GM12878 (cell line): ENCODE data around the gene TUT1. TPM values are rescaled to one million over a fixed set of nuclear protein-coding genes. Genes with fewer than 3 reads are reported as not detected.
A peak's percentile ranks its signal among the peaks of the same experiment; 100 is the strongest.

Source experiments
- BRCA1 ChIP-seq: IDR thresholded peaks from 2 replicates; pipeline ENCODE4 v1.6.1; 2011; ENCODE audit warnings: low read depth, low read length, improper control_type of control experiment
- CBFB ChIP-seq: IDR thresholded peaks from 2 replicates; pipeline ENCODE4 v1.6.1; 2016; ENCODE audit warnings: antibody characterized with exemption, low read depth
- ETV6 ChIP-seq, 2 experiments: fragments of 450-650 bp in 1 of 2; IDR thresholded peaks in 1 of 2; conservative IDR thresholded peaks in 1 of 2; 2 replicates each; pipeline ENCODE4 v1.6.1; 2014; ENCODE audit warnings: antibody characterized with exemption in 1 of 2, borderline replicate concordance in 1 of 2, low read depth in 1 of 2, mild to moderate bottlenecking in 1 of 2, moderate library complexity in 1 of 2
- HSF1 ChIP-seq: fragments of 150-350 bp; IDR thresholded peaks from 2 replicates; pipeline ENCODE4 v1.6.1; 2014; ENCODE audit warnings: mild to moderate bottlenecking, low read depth, low read length
- KAT2A ChIP-seq: conservative IDR thresholded peaks from 2 replicates; pipeline ENCODE4 v1.6.1; 2011; ENCODE audit warnings: low read depth, low read length; ENCODE audit not compliant: control insufficient read depth
- MEF2A ChIP-seq: IDR thresholded peaks from 2 replicates; pipeline ENCODE4 v1.6.1; 2011; ENCODE audit warnings: low read depth, mild to moderate bottlenecking, low read length, moderate library complexity; ENCODE audit not compliant: insufficient read depth
- MTA2 ChIP-seq: fragments of 450-650 bp; IDR thresholded peaks from 2 replicates; pipeline ENCODE4 v1.6.1; 2016; ENCODE audit warnings: low read depth, mild to moderate bottlenecking, moderate library complexity
- NFYA ChIP-seq: IDR thresholded peaks from 2 replicates; pipeline ENCODE4 v1.6.1; 2011; ENCODE audit warnings: low read depth, mild to moderate bottlenecking, low read length, improper control_type of control experiment, borderline replicate concordance
- PKNOX1 ChIP-seq: fragments of 450-650 bp; IDR thresholded peaks from 2 replicates; pipeline ENCODE4 v1.6.1; 2016; ENCODE audit warnings: mild to moderate bottlenecking
- PML ChIP-seq: IDR thresholded peaks from 2 replicates; pipeline ENCODE4 v1.6.1; 2012; ENCODE audit warnings: low read length, inconsistent platforms
- RAD51 ChIP-seq: fragments of 450-650 bp; IDR thresholded peaks from 2 replicates; pipeline ENCODE4 v1.6.1; 2016; ENCODE audit warnings: moderate library complexity, mild to moderate bottlenecking, inconsistent platforms
- RELB ChIP-seq: fragments of 450-650 bp; IDR thresholded peaks from 2 replicates; pipeline ENCODE4 v1.6.1; 2017; ENCODE audit warnings: low read depth, mild to moderate bottlenecking, moderate library complexity
- REST ChIP-seq: IDR thresholded peaks from 2 replicates; pipeline ENCODE4 v1.6.1; 2012; ENCODE audit warnings: mild to moderate bottlenecking, low read depth, low read length
- SMAD1 ChIP-seq: fragments of 450-650 bp; IDR thresholded peaks from 2 replicates; pipeline ENCODE4 v1.6.1; 2018; ENCODE audit warnings: mild to moderate bottlenecking, low read depth; ENCODE audit not compliant: partially characterized antibody
- SUPT20H ChIP-seq: IDR thresholded peaks from 2 replicates; pipeline ENCODE4 v1.6.1; 2011; ENCODE audit warnings: low read depth, mild to moderate bottlenecking, low read length, moderate library complexity, borderline replicate concordance; ENCODE audit not compliant: control insufficient read depth
- SUZ12 ChIP-seq: fragments of 200-600 bp; sonication (generic); IDR thresholded peaks from one replicate; pipeline ENCODE4 v1.6.1; 2018; ENCODE audit warnings: antibody characterized with exemption, mild to moderate bottlenecking; ENCODE audit not compliant: unreplicated experiment
- TCF3 ChIP-seq: IDR thresholded peaks from 2 replicates; pipeline ENCODE4 v1.6.1; 2012; ENCODE audit warnings: low read depth, mild to moderate bottlenecking, low read length, borderline replicate concordance; ENCODE audit not compliant: insufficient read depth
- polyA plus RNA-seq, 11 experiments: library from polyadenylated mRNA; depleted of rRNA in 4 of 11; unstranded in 6 of 11; stranded (reverse) in 5 of 11; fragments of >200 nt; fragmentation: Nextera tagmentation in 4 of 11; fragmentation: Illumina TruSeq in 1 of 11; extraction: Ambion mirVana in 4 of 11; extraction: Trizol in 1 of 11; gene quantifications; 1 replicate in 1 of 11; 2 replicates in 10 of 11; pipeline versions ENCODE4 v1.2.1 to v1.2.3, GENCODE V29; 2011 to 2016; ENCODE audit warnings: inconsistent platforms in 2 of 11, missing spikeins in 2 of 11, low read depth in 1 of 11
- total RNA-seq, 4 experiments: library from RNA; depleted of rRNA in 3 of 4; stranded (reverse); fragments of >200 nt in 3 of 4; fragmentation: Illumina TruSeq in 1 of 4; extraction: Trizol in 1 of 4; gene quantifications; 2 replicates each; pipeline versions ENCODE4 v1.2.1 to v1.2.3, GENCODE V29; 2013 to 2021
- TF ChIP-seq, protein P1 (sequence below): fragments of 450-650 bp; IDR thresholded peaks from 2 replicates; pipeline ENCODE4 v1.6.1; 2017; ENCODE audit warnings: antibody characterized with exemption, mild to moderate bottlenecking, moderate library complexity

TUT1 gene
- total and polyA plus RNA-seq, 10 of the 15 experiments (the other 5 are each of a cell fraction or from before 2014, with no cell fraction given) = 1.1 to 29.9 (median 16.2) TPM

GRCh38 chr11:62556108-62556874, 35.0 kb downstream of the TUT1 start (continued):
- no peak for TF ChIP-seq REST
- peak; percentile 18; the same call in 1 of the 2 replicates for TF ChIP-seq RELB
- TF ChIP-seq TCF3 = no peak
- TF ChIP-seq PKNOX1 = no peak
- TF ChIP-seq KAT2A = no peak
- TF ChIP-seq SMAD1 = no peak
- TF ChIP-seq ETV6 (conservative IDR thresholded peaks at IDR 0.05 in 1 of 2, IDR thresholded peaks at IDR 0.05 in 1 of 2; ENCODE audit: borderline replicate concordance in 1 of 2, low read depth in 1 of 2) = 0 out of 4 replicates have a peak, but pooled peaks of 1 of the 2 experiments have one; percentile 24
- TF ChIP-seq HSF1 = no peak
- TF ChIP-seq PML = no peak
- TF ChIP-seq NFYA = no peak
- 0 out of 2 replicates have a peak, but pooled peaks have one; percentile 27 for TF ChIP-seq MTA2
- TF ChIP-seq SUPT20H = no peak
- TF ChIP-seq, protein P1, sequence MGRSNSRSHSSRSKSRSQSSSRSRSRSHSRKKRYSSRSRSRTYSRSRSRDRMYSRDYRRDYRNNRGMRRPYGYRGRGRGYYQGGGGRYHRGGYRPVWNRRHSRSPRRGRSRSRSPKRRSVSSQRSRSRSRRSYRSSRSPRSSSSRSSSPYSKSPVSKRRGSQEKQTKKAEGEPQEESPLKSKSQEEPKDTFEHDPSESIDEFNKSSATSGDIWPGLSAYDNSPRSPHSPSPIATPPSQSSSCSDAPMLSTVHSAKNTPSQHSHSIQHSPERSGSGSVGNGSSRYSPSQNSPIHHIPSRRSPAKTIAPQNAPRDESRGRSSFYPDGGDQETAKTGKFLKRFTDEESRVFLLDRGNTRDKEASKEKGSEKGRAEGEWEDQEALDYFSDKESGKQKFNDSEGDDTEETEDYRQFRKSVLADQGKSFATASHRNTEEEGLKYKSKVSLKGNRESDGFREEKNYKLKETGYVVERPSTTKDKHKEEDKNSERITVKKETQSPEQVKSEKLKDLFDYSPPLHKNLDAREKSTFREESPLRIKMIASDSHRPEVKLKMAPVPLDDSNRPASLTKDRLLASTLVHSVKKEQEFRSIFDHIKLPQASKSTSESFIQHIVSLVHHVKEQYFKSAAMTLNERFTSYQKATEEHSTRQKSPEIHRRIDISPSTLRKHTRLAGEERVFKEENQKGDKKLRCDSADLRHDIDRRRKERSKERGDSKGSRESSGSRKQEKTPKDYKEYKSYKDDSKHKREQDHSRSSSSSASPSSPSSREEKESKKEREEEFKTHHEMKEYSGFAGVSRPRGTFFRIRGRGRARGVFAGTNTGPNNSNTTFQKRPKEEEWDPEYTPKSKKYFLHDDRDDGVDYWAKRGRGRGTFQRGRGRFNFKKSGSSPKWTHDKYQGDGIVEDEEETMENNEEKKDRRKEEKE = no peak
- TF ChIP-seq BRCA1 = no peak
- TF ChIP-seq RAD51 = no peak
- TF ChIP-seq MEF2A = no peak
- no peak for TF ChIP-seq CBFB
- TF ChIP-seq SUZ12 = no peak
